DND-41 (cell line): ENCODE measurements around the gene TMIGD1.

Experiments used
- ATAC-seq: fragments of 200-7000 bp; cut with Tn5 transposase; 3 replicates; pipeline ENCODE4 v1.9.1; 2021; ENCODE audit warnings: low read depth; ENCODE audit not compliant: insufficient read depth
- DNase-seq: peaks from one replicate; pipeline ENCODE4 v3.0.0-alpha.2; 2020
- H2AFZ ChIP-seq: 2 replicates; pipeline ENCODE4 v1.6.0; 2012; ENCODE audit warnings: low read depth, low read length
- H3K27ac ChIP-seq: 2 replicates; pipeline ENCODE4 v1.5.1; 2012; ENCODE audit warnings: low read length, inconsistent platforms
- H3K27me3 ChIP-seq: fragments of 200-600 bp; sonication (generic); 2 replicates; pipeline ENCODE4 v1.6.0; 2012; ENCODE audit warnings: low read length, mild to moderate bottlenecking, inconsistent platforms; ENCODE audit not compliant: insufficient read depth, poor library complexity
- H3K36me3 ChIP-seq: 2 replicates; pipeline ENCODE4 v1.5.1; 2012; ENCODE audit warnings: low read length, inconsistent platforms; ENCODE audit not compliant: insufficient read depth
- H3K4me1 ChIP-seq: 2 replicates; pipeline ENCODE4 v1.5.1; 2012; ENCODE audit warnings: mild to moderate bottlenecking, low read length; ENCODE audit not compliant: insufficient read depth
- H3K4me2 ChIP-seq: 2 replicates; pipeline ENCODE4 v1.6.0; 2012; ENCODE audit warnings: mild to moderate bottlenecking, moderate library complexity, low read length, inconsistent platforms; ENCODE audit not compliant: insufficient read depth
- H3K4me3 ChIP-seq, 2 experiments: fragments of 200-600 bp in 1 of 2; shearing (Covaris generic) in 1 of 2; 2 replicates each; pipeline ENCODE4 v1.5.1; 2012 to 2016; ENCODE audit warnings: inconsistent platforms in 2 of 2, low read length in 2 of 2, mild to moderate bottlenecking in 2 of 2, low read depth in 1 of 2, moderate library complexity in 1 of 2
- H3K79me2 ChIP-seq: 2 replicates; pipeline ENCODE4 v1.6.0; 2012; ENCODE audit warnings: low read length, inconsistent platforms; ENCODE audit not compliant: insufficient read depth
- H3K9ac ChIP-seq: 2 replicates; pipeline ENCODE4 v1.6.0; 2012; ENCODE audit warnings: low read depth, mild to moderate bottlenecking, inconsistent platforms, low read length, moderate library complexity
- H3K9me3 ChIP-seq: 2 replicates; pipeline ENCODE4 v1.5.1; 2012; ENCODE audit warnings: low read length, moderate library complexity, mild to moderate bottlenecking, inconsistent platforms; ENCODE audit not compliant: insufficient read depth, severe bottlenecking
- H4K20me1 ChIP-seq: 2 replicates; pipeline ENCODE4 v1.6.0; 2012; ENCODE audit warnings: low read length; ENCODE audit not compliant: insufficient read depth
- CTCF ChIP-seq: IDR thresholded peaks from 2 replicates; pipeline ENCODE4 v1.5.1; 2012; ENCODE audit warnings: borderline replicate concordance, low read length, moderate library complexity, mild to moderate bottlenecking; ENCODE audit not compliant: poor library complexity, severe bottlenecking; ENCODE audit errors: extremely low read depth
- EZH2 ChIP-seq: IDR thresholded peaks from 3 replicates; pipeline ENCODE4 v1.6.1; 2012; ENCODE audit warnings: borderline replicate concordance, low read depth, mild to moderate bottlenecking, moderate library complexity, low read length, inconsistent platforms; ENCODE audit not compliant: severe bottlenecking

Gene TMIGD1

GRCh38 chr17:30378825-30379302 lies 45.0 kb upstream of the TMIGD1 start, which contains the start of gene CPD:
Gene CPD (plus strand): TSS chr17:30378927. CDS start chr17:30378981, 54 bp downstream.
- Histone ChIP-seq H3K27me3 (no peaks in the 10 kb centered on the region), H3K9me3 (no peaks in the 10 kb centered on the region), H3K9ac (peak within 1 kb of the TSS; percentile 84), H3K36me3 (no peaks in the 10 kb centered on the region), H3K4me2 (peak within 1 kb of the TSS; percentile 96), H4K20me1 (peaks cover 6% of the 10 kb centered on the region; the same call in 1 of the 2 replicates), H3K27ac (peak within 1 kb of the TSS; percentile 69), H3K79me2 (peaks cover 20% of the 10 kb centered on the region), H3K4me1 (peaks cover 39% of the 10 kb centered on the region), H2AFZ (peak within 1 kb of the TSS; percentile 90), H3K4me3 (peak within 1 kb of the TSS; percentile 73 to 75)
- ATAC-seq (peak; percentile 97), DNase-seq (peak; percentile 96)
- TF ChIP-seq CTCF (no peak), EZH2 (no peak)

GRCh38 chr17:30378241-30378824 lies 44.5 kb upstream of the TMIGD1 start:
- Histone ChIP-seq H3K4me3 (peak overlapping the region; percentile 73 to 75; a peak in 3 of 4 replicates), H3K4me2 (peak overlapping the region; percentile 96), H3K4me1 (peaks cover 39% of the 10 kb centered on the region), H3K79me2 (peaks cover 20% of the 10 kb centered on the region), H3K36me3 (no peaks in the 10 kb centered on the region), H3K27me3 (no peaks in the 10 kb centered on the region), H3K27ac (peak overlapping the region; percentile 69), H4K20me1 (peaks cover 6% of the 10 kb centered on the region; the same call in 1 of the 2 replicates), H3K9me3 (no peaks in the 10 kb centered on the region), H3K9ac (peak overlapping the region; percentile 84), H2AFZ (peak overlapping the region; percentile 90)
- DNase-seq (peak; percentile 11), ATAC-seq (0 out of 3 replicates have a peak, but pooled peaks have one; percentile 1)
- TF ChIP-seq EZH2 (no peak), CTCF (no peak)

GRCh38 chr17:30377574-30378240 lies 43.9 kb upstream of the TMIGD1 start:
- H3K4me3 ChIP-seq, result peak overlapping the region in 1 of 2 experiments; percentile 75; a peak in 2 of 4 replicates
- H3K27ac ChIP-seq, result no peak overlapping the region

More at GRCh38 chr17:30377574-30378240, 43.9 kb upstream of the TMIGD1 start:
- H3K4me2 ChIP-seq, result peak overlapping the region; percentile 96
- TF ChIP-seq EZH2, result no peak
- TF ChIP-seq CTCF, result no peak
- H3K79me2 ChIP-seq, result peaks cover 16% of the 10 kb centered on the region
- ATAC-seq (no peak), DNase-seq (no peak)
- peaks cover 39% of the 10 kb centered on the region for H3K4me1 ChIP-seq
- H4K20me1 ChIP-seq, result peaks cover 6% of the 10 kb centered on the region; the same call in 1 of the 2 replicates
- no peaks in the 10 kb centered on the region for H3K36me3 ChIP-seq
- peak overlapping the region; percentile 84; the same call in 1 of the 2 replicates for H3K9ac ChIP-seq
- no peaks in the 10 kb centered on the region for H3K27me3 ChIP-seq
- no peaks in the 10 kb centered on the region for H3K9me3 ChIP-seq
- H2AFZ ChIP-seq, result peak overlapping the region; percentile 90
